ENCODE data around the gene PNPLA5.
A peak's percentile ranks its signal among the peaks of the same experiment; 100 is the strongest.

PNPLA5 gene, protein sequence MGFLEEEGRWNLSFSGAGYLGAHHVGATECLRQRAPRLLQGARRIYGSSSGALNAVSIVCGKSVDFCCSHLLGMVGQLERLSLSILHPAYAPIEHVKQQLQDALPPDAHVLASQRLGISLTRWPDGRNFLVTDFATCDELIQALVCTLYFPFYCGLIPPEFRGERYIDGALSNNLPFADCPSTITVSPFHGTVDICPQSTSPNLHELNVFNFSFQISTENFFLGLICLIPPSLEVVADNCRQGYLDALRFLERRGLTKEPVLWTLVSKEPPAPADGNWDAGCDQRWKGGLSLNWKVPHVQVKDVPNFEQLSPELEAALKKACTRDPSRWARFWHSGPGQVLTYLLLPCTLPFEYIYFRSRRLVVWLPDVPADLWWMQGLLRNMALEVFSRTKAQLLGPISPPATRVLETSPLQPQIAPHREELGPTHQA

DNA sequence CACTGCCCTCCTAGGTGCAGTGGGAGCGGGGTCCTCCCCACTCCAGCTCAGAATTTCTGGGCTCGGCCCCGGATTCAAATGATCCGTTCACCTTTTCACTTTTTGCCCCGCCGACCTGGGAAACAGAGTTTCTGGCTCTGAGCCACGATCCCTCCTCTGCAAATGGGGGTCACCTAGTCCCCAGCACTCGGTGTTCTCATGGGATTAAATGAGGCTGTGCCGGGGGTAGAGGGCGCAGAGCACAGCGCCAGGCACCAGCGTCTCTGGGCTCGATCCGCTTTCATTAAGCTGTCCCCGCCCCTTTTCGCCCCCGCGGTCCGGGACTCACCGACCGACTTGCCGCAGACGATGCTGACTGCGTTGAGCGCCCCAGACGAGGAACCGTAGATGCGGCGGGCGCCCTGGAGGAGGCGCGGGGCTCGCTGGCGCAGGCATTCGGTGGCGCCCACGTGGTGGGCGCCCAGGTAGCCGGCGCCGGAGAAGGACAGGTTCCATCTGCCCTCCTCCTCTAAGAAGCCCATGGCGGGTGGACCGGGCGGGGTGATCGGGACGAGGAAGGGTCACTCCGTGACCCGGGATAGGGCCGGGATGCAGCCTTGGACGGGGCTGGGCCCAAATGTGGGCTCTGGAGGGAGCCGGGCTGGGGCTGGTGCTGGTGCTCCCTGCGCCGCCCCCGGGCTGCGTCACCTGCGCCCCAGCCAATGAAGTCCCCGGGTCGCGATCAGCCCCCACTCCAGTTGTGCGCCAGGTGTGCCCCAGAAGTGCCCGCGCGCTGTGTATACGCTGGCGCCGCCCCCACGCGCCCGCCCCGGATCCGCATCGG is at the start of gene PNPLA5:
PNPLA5 (minus strand) TSS at position 654 of the 823 bp plus-strand sequence; CDS start at position 521, 133 bp downstream.
- Mint-ChIP-seq H3K27ac (no peak within 1 kb of the TSS), H3K36me3 (ENCODE audit: low read depth) (no peaks in the 10 kb centered on the region), H3K4me3 (no peak within 1 kb of the TSS), H3K4me1 (ENCODE audit: low read depth) (no peaks in the 10 kb centered on the region), H3K9me3 (no peaks in the 10 kb centered on the region), H3K27me3 (ENCODE audit: low read depth) (peaks cover 38% of the 10 kb centered on the region)

DNA sequence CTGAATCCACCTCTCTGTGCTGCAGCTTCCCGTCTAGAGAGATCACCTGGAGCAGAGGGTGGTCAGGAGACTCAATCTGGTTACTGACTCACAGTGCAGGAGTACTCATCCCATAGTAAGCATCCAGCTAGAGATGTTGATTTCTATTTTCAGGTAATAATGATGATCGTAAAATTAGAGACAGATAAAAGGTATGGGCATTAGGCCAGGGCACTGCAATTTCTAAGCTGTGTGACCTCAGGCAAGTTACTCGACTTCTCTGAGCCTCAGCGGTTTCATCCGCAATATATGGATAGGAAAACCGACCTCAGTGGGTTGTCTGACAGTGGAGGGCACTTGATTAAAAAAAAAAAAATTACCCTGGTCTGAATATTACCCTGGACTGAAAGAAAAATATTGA is 49.6 kb upstream of the PNPLA5 start:
- no peaks in the 10 kb centered on the region for H3K36me3 Mint-ChIP-seq (ENCODE audit: low read depth)
- H3K27ac Mint-ChIP-seq, result no peak overlapping the region
- H3K27me3 Mint-ChIP-seq (ENCODE audit: low read depth), result no peaks in the 10 kb centered on the region
- H3K9me3 Mint-ChIP-seq, result no peaks in the 10 kb centered on the region
- no peak overlapping the region for H3K4me3 Mint-ChIP-seq
- no peaks in the 10 kb centered on the region for H3K4me1 Mint-ChIP-seq (ENCODE audit: low read depth)

DNA sequence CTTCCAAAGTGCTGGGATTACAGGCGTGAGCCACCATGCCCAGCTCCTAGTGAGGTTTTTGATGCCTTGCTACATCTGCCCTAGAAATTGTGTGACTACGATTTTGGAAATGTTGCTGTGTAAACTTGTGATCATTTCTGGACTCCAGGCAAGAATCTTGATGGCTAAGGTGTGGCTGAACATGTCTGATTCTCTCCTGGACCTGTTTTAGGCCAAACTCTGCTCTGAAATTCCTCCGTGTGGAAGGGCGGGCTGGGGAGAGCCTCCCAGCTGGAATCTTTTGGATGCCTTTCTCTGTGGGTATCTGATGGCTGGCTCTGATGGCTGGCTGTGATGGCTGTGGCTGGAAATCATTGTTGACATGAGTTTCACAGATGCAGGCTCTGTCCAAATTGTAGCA is 40.0 kb upstream of the PNPLA5 start:
- Mint-ChIP-seq H3K9me3 (no peaks in the 10 kb centered on the region), H3K36me3 (ENCODE audit: low read depth) (no peaks in the 10 kb centered on the region), H3K4me1 (ENCODE audit: low read depth) (no peaks in the 10 kb centered on the region), H3K27ac (no peak overlapping the region), H3K27me3 (ENCODE audit: low read depth) (peaks cover 3% of the 10 kb centered on the region), H3K4me3 (no peak overlapping the region)

DNA sequence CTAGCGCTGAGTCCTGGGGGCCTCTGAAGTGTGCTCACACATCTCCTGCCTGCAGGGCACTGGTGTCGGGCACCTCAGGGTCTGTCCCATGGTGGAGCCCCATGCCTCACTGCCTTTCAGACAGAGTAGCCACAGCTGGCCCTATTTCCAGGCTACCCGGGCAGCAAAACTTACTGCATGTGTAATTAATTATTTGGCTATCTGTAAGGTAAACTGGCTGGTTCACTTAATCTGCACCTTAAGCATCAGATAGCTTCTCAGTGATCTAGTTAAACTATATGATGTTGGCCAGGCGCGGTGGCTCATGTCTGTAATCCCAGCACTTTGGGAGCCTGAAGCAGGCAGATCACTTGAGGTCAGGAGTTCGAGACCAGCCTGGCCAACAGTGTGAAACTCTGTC is 37.1 kb upstream of the PNPLA5 start:
- Mint-ChIP-seq H3K27ac (no peak overlapping the region), H3K4me1 (ENCODE audit: low read depth) (no peaks in the 10 kb centered on the region), H3K4me3 (no peak overlapping the region), H3K27me3 (ENCODE audit: low read depth) (peaks cover 14% of the 10 kb centered on the region), H3K36me3 (ENCODE audit: low read depth) (no peaks in the 10 kb centered on the region), H3K9me3 (no peaks in the 10 kb centered on the region)

DNA sequence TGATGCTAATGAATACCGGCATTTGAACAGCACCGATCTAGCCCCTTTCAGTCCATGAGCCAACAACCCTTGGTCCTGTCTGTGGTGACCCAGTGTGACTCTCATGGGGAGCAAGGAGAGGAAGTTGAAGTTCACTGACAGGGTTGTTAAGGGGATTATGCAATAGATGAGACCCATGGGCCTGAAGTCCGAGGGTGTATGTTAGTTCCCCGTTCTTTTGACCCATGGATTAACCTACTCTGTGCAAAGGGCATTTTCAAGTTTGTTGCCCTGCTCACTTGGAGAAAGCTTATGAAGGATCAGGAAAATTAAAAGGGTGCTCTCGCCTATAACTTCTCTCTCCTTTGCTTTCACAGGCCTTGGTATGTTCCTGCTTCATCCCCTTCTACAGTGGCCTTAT is 36.7 kb upstream of the PNPLA5 start:
- no peak overlapping the region for H3K27ac Mint-ChIP-seq
- no peak overlapping the region for H3K4me3 Mint-ChIP-seq
- H3K27me3 Mint-ChIP-seq (ENCODE audit: low read depth), result peaks cover 14% of the 10 kb centered on the region
- no peaks in the 10 kb centered on the region for H3K4me1 Mint-ChIP-seq (ENCODE audit: low read depth)
- no peaks in the 10 kb centered on the region for H3K9me3 Mint-ChIP-seq
- no peaks in the 10 kb centered on the region for H3K36me3 Mint-ChIP-seq (ENCODE audit: low read depth)

DNA sequence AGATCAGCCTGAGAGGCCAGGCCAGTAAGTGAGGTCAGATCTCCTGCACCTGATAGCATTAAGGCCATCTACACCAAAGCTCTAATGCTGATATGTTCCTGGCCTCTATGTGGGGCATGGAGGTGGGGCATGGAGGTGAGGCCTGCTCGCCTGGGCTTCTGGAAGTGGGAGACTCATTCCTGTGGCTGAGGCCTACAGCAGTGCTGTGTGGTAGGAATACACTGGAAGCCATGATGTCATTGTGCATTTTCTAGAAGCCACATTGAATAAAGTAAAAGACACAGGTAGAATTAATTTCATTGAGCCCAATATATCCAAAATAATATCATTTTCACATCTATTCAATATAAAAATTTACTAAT is 34.5 kb upstream of the PNPLA5 start:
- no peaks in the 10 kb centered on the region for H3K36me3 Mint-ChIP-seq (ENCODE audit: low read depth)
- H3K27me3 Mint-ChIP-seq (ENCODE audit: low read depth), result peaks cover 18% of the 10 kb centered on the region
- H3K9me3 Mint-ChIP-seq, result no peaks in the 10 kb centered on the region
- no peak overlapping the region for H3K27ac Mint-ChIP-seq
- peaks cover 6% of the 10 kb centered on the region for H3K4me1 Mint-ChIP-seq (ENCODE audit: low read depth)
- no peak overlapping the region for H3K4me3 Mint-ChIP-seq

DNA sequence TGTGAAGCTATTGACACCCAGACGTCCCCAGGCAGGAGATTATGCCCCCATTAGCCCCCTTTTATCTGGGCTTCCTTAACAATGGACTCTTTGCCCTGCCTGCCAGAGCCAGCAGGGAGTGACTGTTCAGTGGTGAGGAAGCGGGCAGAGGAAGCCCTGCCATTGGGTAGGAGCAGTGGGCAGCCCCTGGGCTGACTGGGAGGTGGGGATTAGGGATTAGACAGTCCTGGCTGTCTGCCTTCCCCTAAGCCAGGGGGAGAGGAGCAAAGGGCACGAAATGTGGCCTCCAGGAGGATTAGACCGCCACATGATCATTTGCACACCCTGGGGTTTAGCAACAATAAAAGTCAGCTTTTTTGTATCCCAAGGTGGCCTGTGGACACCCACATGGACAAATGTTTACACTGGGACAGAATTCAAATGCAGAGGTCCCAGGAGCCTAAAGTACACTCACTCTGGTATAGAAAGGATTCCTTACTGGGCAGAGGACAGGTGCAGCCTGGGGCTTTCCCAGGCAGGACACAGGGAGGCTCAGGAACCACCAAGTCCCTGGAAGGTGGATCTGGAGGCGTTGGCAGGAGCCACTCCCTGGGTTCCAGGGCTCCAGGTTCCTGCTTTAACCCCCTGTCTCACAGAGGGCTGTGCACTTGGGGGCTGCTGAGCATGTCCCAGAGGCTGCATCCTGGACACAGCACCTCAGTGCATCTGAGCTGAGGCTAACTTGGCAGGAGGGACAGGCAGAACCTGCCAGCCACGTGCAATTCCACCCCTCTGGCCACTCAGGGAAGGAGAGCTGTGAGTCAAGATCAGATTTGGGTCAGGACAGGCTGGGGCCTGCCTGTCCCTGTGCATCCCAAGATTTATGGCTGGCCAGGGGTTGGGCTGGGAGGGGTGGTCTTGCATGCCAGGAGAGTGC is 33.9 kb upstream of the PNPLA5 start:
- Mint-ChIP-seq H3K4me1 (ENCODE audit: low read depth) (peaks cover 6% of the 10 kb centered on the region), H3K9me3 (no peaks in the 10 kb centered on the region), H3K4me3 (peak overlapping the region; percentile 40), H3K36me3 (ENCODE audit: low read depth) (no peaks in the 10 kb centered on the region), H3K27me3 (ENCODE audit: low read depth) (peaks cover 18% of the 10 kb centered on the region), H3K27ac (no peak overlapping the region)

DNA sequence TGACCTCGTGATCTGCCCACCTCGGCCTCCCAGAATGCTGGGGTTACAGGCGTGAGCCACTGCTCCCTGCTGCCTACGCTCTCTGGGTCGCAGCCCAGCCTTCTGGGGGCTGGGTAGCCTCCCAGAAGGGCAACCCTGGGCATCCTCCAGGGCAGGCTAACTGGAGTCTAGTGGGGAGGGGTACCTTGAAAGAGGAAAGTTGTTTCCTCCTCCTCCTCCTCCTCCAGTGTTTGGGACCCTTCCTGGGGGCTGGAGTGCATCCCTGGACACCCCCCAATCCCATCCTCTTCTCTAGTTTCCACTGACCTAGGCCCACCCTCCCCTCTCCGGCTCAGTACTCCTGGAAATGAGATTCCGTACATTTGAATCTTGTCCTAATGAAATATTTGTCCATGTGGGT is 33.1 kb upstream of the PNPLA5 start:
- H3K27ac Mint-ChIP-seq, result no peak overlapping the region
- peak overlapping the region; percentile 63 for H3K4me3 Mint-ChIP-seq
- peaks cover 18% of the 10 kb centered on the region for H3K27me3 Mint-ChIP-seq (ENCODE audit: low read depth)
- no peaks in the 10 kb centered on the region for H3K36me3 Mint-ChIP-seq (ENCODE audit: low read depth)
- peaks cover 6% of the 10 kb centered on the region for H3K4me1 Mint-ChIP-seq (ENCODE audit: low read depth)
- no peaks in the 10 kb centered on the region for H3K9me3 Mint-ChIP-seq

DNA sequence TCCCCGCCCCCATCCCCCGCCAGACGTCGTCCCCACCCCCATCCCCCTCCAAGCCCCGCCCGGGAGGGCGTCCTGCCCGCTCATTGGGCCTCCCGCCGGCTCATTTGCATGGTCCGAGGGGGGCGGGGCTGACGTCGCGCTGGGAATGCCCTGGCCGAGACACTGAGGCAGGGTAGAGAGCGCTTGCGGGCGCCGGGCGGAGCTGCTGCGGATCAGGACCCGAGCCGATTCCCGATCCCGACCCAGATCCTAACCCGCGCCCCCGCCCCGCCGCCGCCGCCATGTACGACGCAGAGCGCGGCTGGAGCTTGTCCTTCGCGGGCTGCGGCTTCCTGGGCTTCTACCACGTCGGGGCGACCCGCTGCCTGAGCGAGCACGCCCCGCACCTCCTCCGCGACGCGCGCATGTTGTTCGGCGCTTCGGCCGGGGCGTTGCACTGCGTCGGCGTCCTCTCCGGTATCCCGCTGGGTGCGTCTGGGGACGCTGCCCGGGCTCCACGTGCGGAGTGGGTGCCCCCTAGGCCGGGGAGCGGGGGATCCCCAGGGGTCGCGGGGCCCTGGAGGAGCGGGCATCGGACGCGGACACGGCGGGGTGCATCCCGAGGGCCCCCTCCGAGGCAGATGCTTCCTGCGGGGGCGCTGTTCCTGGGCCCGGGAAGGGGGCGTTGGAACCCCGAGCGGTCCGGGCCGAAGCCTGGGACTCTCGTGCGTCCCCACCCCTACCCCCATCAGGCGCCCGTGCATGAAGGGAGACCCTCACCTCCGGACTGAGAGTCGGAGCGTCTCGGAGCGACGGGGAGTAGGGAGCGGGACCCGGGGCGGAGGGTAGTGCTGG is 32.0 kb upstream of the PNPLA5 start, which contains the start of gene PNPLA3:
PNPLA3 (plus strand) TSS at position 175 of the 834 bp plus-strand sequence; CDS start at position 282, 107 bp downstream.
- H3K9me3 Mint-ChIP-seq, result no peaks in the 10 kb centered on the region
- no peaks in the 10 kb centered on the region for H3K36me3 Mint-ChIP-seq (ENCODE audit: low read depth)
- peaks cover 22% of the 10 kb centered on the region for H3K27me3 Mint-ChIP-seq (ENCODE audit: low read depth)
- H3K4me1 Mint-ChIP-seq (ENCODE audit: low read depth), result peaks cover 6% of the 10 kb centered on the region
- H3K27ac Mint-ChIP-seq, result peak within 1 kb of the TSS; percentile 85
- H3K4me3 Mint-ChIP-seq, result peak within 1 kb of the TSS; percentile 88

DNA sequence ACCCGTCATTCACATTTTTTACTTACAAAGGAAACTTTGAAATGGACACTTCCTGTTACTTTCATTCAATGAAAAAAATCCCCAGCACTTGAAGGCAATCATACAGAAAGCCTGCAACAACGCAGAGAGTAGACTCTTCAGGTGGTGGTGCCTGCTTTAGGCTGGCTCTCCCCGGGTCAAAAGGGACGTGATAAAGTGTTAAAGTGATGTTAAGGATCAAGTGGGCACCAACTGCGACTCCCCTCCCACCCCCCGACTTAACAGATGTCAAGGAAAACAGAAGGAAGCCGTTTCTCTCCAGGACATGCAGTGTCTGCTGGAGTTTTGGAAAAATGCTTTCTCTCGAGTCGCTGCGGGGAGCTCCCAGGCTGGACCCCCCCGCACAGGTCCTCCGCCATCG is 31.4 kb upstream of the PNPLA5 start:
- Mint-ChIP-seq H3K27me3 (ENCODE audit: low read depth) (peaks cover 22% of the 10 kb centered on the region), H3K4me3 (peak overlapping the region; percentile 88), H3K27ac (peak overlapping the region; percentile 85), H3K36me3 (ENCODE audit: low read depth) (no peaks in the 10 kb centered on the region), H3K4me1 (ENCODE audit: low read depth) (peaks cover 6% of the 10 kb centered on the region), H3K9me3 (no peaks in the 10 kb centered on the region)

DNA sequence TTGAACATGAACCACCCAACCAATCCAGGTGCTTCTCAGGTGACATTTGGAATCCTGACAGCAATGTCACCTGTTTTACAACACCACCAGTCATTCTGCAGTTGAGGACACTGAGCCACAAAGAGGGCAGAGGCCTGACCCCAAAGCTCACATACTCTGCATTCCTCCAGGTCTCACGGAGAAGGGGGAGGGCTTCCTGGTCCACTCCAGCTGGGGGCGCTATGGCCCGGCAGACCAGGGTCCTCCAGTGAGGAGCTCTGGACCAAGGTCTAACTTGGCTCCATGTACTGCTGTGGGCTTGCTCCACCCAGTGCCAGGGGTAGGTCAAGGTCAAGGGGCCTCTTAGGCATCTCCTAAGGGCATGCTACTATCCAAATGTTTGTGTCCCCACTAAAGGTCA is 30.3 kb upstream of the PNPLA5 start:
- peaks cover 18% of the 10 kb centered on the region for H3K27me3 Mint-ChIP-seq (ENCODE audit: low read depth)
- H3K27ac Mint-ChIP-seq, result no peak overlapping the region

DNA sequence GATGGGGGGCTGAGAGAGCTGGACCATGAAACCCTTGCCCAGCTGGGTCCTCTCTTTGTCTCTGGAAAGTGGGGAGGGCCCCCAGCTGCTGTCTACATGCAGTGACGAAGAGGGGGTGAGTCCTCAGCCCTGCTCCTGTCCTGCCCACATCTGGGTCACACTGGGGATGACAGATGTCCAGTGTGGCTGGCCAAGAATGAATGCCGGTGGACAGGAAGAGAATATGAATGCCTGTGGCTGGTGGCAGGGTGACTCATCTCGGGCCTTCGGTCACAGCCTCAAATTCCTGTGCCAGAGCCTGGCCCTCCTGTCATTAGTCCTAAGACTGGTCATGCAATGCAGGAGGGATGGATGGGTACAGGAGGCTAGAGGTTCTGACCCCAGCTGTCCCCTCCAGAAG is 29.6 kb upstream of the PNPLA5 start:
- H3K27me3 Mint-ChIP-seq (ENCODE audit: low read depth), result peaks cover 22% of the 10 kb centered on the region

More for the DNA sequence above, 30.3 kb upstream of the PNPLA5 start:
- Mint-ChIP-seq H3K9me3 (no peaks in the 10 kb centered on the region), H3K4me1 (ENCODE audit: low read depth) (peaks cover 6% of the 10 kb centered on the region), H3K36me3 (ENCODE audit: low read depth) (no peaks in the 10 kb centered on the region), H3K4me3 (no peak overlapping the region)

DNA sequence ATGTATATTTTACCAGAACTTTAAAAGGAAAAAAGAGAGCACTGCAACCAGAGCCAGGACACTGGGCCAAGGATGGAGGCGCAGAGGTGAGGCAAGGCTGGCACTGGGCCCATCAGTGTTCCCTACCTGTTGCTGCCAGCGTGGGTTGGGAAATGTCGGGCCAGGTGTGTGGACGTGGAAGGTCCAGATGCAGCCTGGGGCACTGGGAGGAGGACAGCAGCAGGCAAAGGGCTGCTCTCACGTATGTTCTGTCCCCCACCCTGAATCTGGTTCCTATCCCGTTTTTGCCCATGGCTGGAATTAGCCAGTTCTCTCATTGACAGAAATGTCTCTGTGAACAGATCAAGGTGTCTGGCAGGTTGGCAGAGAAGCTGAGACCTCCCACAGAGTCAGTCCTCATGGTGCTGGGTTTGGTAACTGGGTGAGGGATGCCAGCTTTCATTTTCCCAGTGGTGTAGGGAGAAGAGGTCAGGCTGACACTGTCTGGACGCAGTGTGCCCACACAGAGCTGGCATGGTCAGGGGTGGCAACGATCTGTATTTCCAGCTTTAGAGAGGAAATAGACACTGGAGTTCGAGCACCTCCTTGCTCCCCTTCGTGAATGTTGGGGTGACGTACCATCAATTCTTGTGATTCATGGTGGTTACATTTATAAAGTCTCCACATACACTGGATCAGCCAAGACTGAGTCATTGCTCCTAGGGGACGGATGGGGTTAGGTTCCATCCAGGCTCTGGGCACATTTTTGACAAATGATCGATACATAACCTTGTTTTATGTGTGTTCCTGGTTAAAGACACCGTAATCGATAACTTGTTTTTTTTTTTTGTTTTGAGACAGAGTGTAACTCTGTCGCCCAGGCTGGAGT is 27.5 kb upstream of the PNPLA5 start:
- peaks cover 12% of the 10 kb centered on the region for H3K27me3 Mint-ChIP-seq (ENCODE audit: low read depth)

More for the DNA sequence above, 29.6 kb upstream of the PNPLA5 start:
- Mint-ChIP-seq H3K36me3 (ENCODE audit: low read depth) (no peaks in the 10 kb centered on the region), H3K9me3 (no peaks in the 10 kb centered on the region), H3K4me3 (no peak overlapping the region), H3K4me1 (ENCODE audit: low read depth) (peaks cover 6% of the 10 kb centered on the region), H3K27ac (no peak overlapping the region)

More for the DNA sequence above, 27.5 kb upstream of the PNPLA5 start:
- H3K4me1 Mint-ChIP-seq (ENCODE audit: low read depth), result peaks cover 6% of the 10 kb centered on the region
- no peaks in the 10 kb centered on the region for H3K9me3 Mint-ChIP-seq
- no peak overlapping the region for H3K27ac Mint-ChIP-seq
- no peaks in the 10 kb centered on the region for H3K36me3 Mint-ChIP-seq (ENCODE audit: low read depth)
- H3K4me3 Mint-ChIP-seq, result no peak overlapping the region

Measured in T-helper 1 cell treated with Interleukin-12 subunit alpha and Interleukin-12 subunit beta and Interleukin-4 antibody, amounts not matched to agents 30 μg/mL and 1 μg/mL, for 36 hours (primary cell).